Measurements from ENCODE around the gene PTF1A. TPM values are rescaled to one million over a fixed set of nuclear protein-coding genes. Genes with fewer than 3 reads are reported as not detected.

The PTF1A gene
- total and polyA plus RNA-seq, 2 of the 4 experiments (the other 2 are of a cell fraction): not detected

GRCh38 chr10:23151071-23151470, 41.0 kb upstream of the PTF1A start:
- no peak overlapping the region for H3K23ac ChIP-seq (ENCODE audit: low read depth, low read length)
- in situ Hi-C loops (cut with MboI; ENCODE audit: low sequenced_read_pairs) (loop anchor here (10.0 to 25.0 kb wide), 5 partner anchors 154 to 1361 kb away; partner anchors contain the start of gene KIAA1217), dilution Hi-C loops (cut with HindIII; ENCODE audit: low sequenced_read_pairs, unreplicated experiment) (no loop called here), intact Hi-C loops (cut with micrococcal nuclease) (no loop called here)
- H3K14ac ChIP-seq (replicated peaks; ENCODE audit: low read depth, low read length): no peak overlapping the region
- H3K36me3 ChIP-seq (ENCODE audit: control insufficient read depth, insufficient read depth, low read length): no peaks in the 10 kb centered on the region
- ChIA-PET POLR2A (ENCODE audit: unreplicated experiment) (no interaction called here), CTCF (no interaction called here)
- H3K9me3 ChIP-seq (ENCODE audit: control insufficient read depth, insufficient read depth, low read length): no peaks in the 10 kb centered on the region
- no peak overlapping the region for H4K91ac ChIP-seq (ENCODE audit: insufficient read depth, low read depth, low read length)
- H2BK15ac ChIP-seq (ENCODE audit: low read depth, low read length): no peak overlapping the region
- H2AK9ac ChIP-seq (replicated peaks; ENCODE audit: low read depth, low read length, poor library complexity): no peak overlapping the region
- H2BK5ac ChIP-seq (ENCODE audit: low read depth, low read length, poor library complexity, severe bottlenecking): no peak overlapping the region
- no peak overlapping the region for H2AK5ac ChIP-seq (ENCODE audit: low read depth, low read length)
- no peaks in the 10 kb centered on the region for H3K4me1 ChIP-seq (ENCODE audit: control insufficient read depth, insufficient read depth, low read length)
- no peak overlapping the region for H2BK20ac ChIP-seq (ENCODE audit: low read depth, low read length)
- no peak overlapping the region for H2AFZ ChIP-seq (replicated peaks; ENCODE audit: low read length, poor library complexity)
- DNase-seq: no peak
- H3K27ac ChIP-seq (ENCODE audit: insufficient read depth, low read length): no peak overlapping the region
- H3K18ac ChIP-seq (ENCODE audit: low read depth, low read length): no peak overlapping the region
- H3K4ac ChIP-seq (ENCODE audit: low read depth, low read length): no peak overlapping the region
- no peaks in the 10 kb centered on the region for H3K79me1 ChIP-seq (ENCODE audit: low read depth in 1 of 2, low read length in 2 of 2)
- H3K4me2 ChIP-seq (ENCODE audit: low read depth, low read length): no peak overlapping the region
- H4K5ac ChIP-seq (ENCODE audit: low read depth, low read length): no peak overlapping the region
- H2BK120ac ChIP-seq (ENCODE audit: low read depth, low read length): no peak overlapping the region
- TF ChIP-seq NFE2L2 (IDR thresholded peaks at IDR 0.05; ENCODE audit: low read depth, low read length) (no peak), MAZ (IDR thresholded peaks at IDR 0.05; ENCODE audit: borderline replicate concordance, low read depth, low read length) (no peak), CTCF (conservative IDR thresholded peaks at IDR 0.05; ENCODE audit: low read depth, low read length) (no peak), POLR2A (IDR thresholded peaks at IDR 0.05; ENCODE audit: low read depth, low read length) (no peak)
- H4K20me1 ChIP-seq (ENCODE audit: insufficient read depth, low read length): no peaks in the 10 kb centered on the region
- H3K27me3 ChIP-seq (ENCODE audit: control insufficient read depth, insufficient read depth, low read length): no peaks in the 10 kb centered on the region
- ATAC-seq (ENCODE audit: low read depth): no peak
- no peak overlapping the region for H3K4me3 ChIP-seq (ENCODE audit: insufficient read depth, low read depth, low read length)
- 80% methylated on average over 5 of the region's 7 CpGs; no CpG with 5 or more reads in 1 of the 2 experiments for WGBS, 2 experiments (ENCODE audit: extremely low coverage in 2 of 2, insufficient read length in 1 of 2)
- H3K9me1 ChIP-seq (ENCODE audit: insufficient read depth, low read length): no peaks in the 10 kb centered on the region
- BruUV-seq (replicated peaks): no TSS peak
- no peak overlapping the region for H4K8ac ChIP-seq (ENCODE audit: low read depth in 2 of 2, low read length in 2 of 2)
- H3K9ac ChIP-seq (ENCODE audit: low read depth, low read length): no peak overlapping the region
- no peak overlapping the region for H3K56ac ChIP-seq (ENCODE audit: extremely low read depth, insufficient read depth, low read length)

Measured in IMR-90 (cell line).